Measurements from ENCODE around the gene NPIPB13. TPM values are rescaled to one million over a fixed set of nuclear protein-coding genes. Genes with fewer than 3 reads are reported as not detected.
"Not testable (repeated sequence)": the region's sequence is repeated elsewhere in the genome, so short reads cannot be mapped to it uniquely, and the experiment has no call there.

Gene NPIPB13
- total RNA-seq, 1 experiment from 2014 or later, result 16.4 TPM

- H3K79me1 ChIP-seq (ENCODE audit: insufficient read depth, low read depth, low read length, poor library complexity, severe bottlenecking); DNase-seq; H2AK5ac ChIP-seq (ENCODE audit: insufficient read length, low read length); H3K27ac Mint-ChIP-seq; H4K8ac ChIP-seq (replicated peaks; ENCODE audit: insufficient read length, low read depth, low read length); H3K4me2 ChIP-seq (ENCODE audit: insufficient read depth, insufficient read length, low read length); H3K27ac ChIP-seq (ENCODE audit: insufficient read length, low read depth, low read length); H3K4me1 ChIP-seq (ENCODE audit: insufficient read depth, low read length); H3K18ac ChIP-seq (ENCODE audit: insufficient read length, low read depth, low read length); H4K91ac ChIP-seq (ENCODE audit: insufficient read length, low read depth, low read length); H4K20me1 ChIP-seq (ENCODE audit: control insufficient read depth, insufficient read depth, insufficient read length); H4K5ac ChIP-seq (ENCODE audit: insufficient read length, low read depth, low read length); H2BK15ac ChIP-seq (ENCODE audit: low read depth, low read length); H3K56ac ChIP-seq (ENCODE audit: insufficient read length, low read depth, low read length); H3K27me3 Mint-ChIP-seq (ENCODE audit: low read depth); H2BK20ac ChIP-seq (ENCODE audit: low read depth, low read length, poor library complexity, severe bottlenecking); H2AFZ ChIP-seq (ENCODE audit: low read length); H3K27me3 ChIP-seq (ENCODE audit: insufficient read depth, low read length); H3K9me3 ChIP-seq (ENCODE audit: control insufficient read depth, low read depth, low read length); H2BK120ac ChIP-seq (ENCODE audit: low read depth, low read length, poor library complexity, severe bottlenecking); H2BK12ac ChIP-seq (ENCODE audit: insufficient read length, low read depth, low read length); H3K23me2 ChIP-seq (ENCODE audit: insufficient read length, low read depth, low read length, poor library complexity, severe bottlenecking); H3K9me3 Mint-ChIP-seq; H3T11ph ChIP-seq (ENCODE audit: low read length); H3K79me2 ChIP-seq (ENCODE audit: insufficient read depth, low read length); H3K4ac ChIP-seq (ENCODE audit: low read depth, low read length); H2BK5ac ChIP-seq (ENCODE audit: insufficient read length, low read length); H3K4me1 Mint-ChIP-seq; H3K36me3 Mint-ChIP-seq (ENCODE audit: insufficient read depth in 1 of 3, low read depth in 3 of 3); H3K4me3 Mint-ChIP-seq; H3K14ac ChIP-seq (ENCODE audit: insufficient read depth, low read length); H3K9ac ChIP-seq (ENCODE audit: extremely low read depth, insufficient read length, low read length); H3K23ac ChIP-seq (ENCODE audit: insufficient read length, low read depth, low read length): not testable (repeated sequence)
- WGBS (ENCODE audit: extremely low coverage, insufficient read length, low lambda C conversion rate), result no CpG with 5 or more reads among the region's 3 CpGs
Observed at GRCh38 chr16:30199049-30199448, 49.2 kb downstream of the NPIPB13 start, which contains the start of gene SULT1A3. TSS of gene SULT1A3 (plus strand) at chr16:30199255. CDS start at chr16:30200729, 1,474 bp downstream.

Other genes starting within 250 kb of the NPIPB13 start
- gene DOC2A, start 237.5 kb downstream of the NPIPB13 start, total RNA-seq (2021), result 10.2 and 12.2 TPM in 2 replicates
- not detected in 2 replicates for gene C16orf92, start 225.3 kb downstream of the NPIPB13 start, total RNA-seq (2021)
- 20.9 and 22.3 TPM in 2 replicates for gene TLCD3B, start 217.2 kb downstream of the NPIPB13 start, total RNA-seq (2021)
- gene ALDOA, start 182.7 kb downstream of the NPIPB13 start, total RNA-seq (2021), result 1,356 and 1,375 TPM in 2 replicates
- 162 and 163 TPM in 2 replicates for gene PPP4C, start 172.5 kb downstream of the NPIPB13 start, total RNA-seq (2021)
- gene TBX6, start 156.6 kb downstream of the NPIPB13 start, total RNA-seq (2021), result 1.6 and 1.9 TPM in 2 replicates
- gene YPEL3, start 152.3 kb downstream of the NPIPB13 start, total RNA-seq (2021), result 26.3 and 27.5 TPM in 2 replicates
- 3.8 and 4.0 TPM in 2 replicates for gene GDPD3, start 134.9 kb downstream of the NPIPB13 start, total RNA-seq (2021)
- gene MAPK3, start 125.3 kb downstream of the NPIPB13 start, total RNA-seq (2021), result 52.3 and 53.5 TPM in 2 replicates
- gene CORO1A, start 64.9 kb downstream of the NPIPB13 start, total RNA-seq (2021), result 3.4 and 4.8 TPM in 2 replicates
- 202 and 218 TPM in 2 replicates for gene BOLA2B, start 54.8 kb downstream of the NPIPB13 start, total RNA-seq (2021)
- 30.3 TPM in 2 replicates for gene SLX1A, start 54.6 kb downstream of the NPIPB13 start, total RNA-seq (2021)
- 21.5 and 21.8 TPM in 2 replicates for gene SULT1A3, start 49.2 kb downstream of the NPIPB13 start, total RNA-seq (2021)
- 90.1 and 90.2 TPM in 2 replicates for gene CD2BP2, start 106.8 kb upstream of the NPIPB13 start, total RNA-seq (2021)
- 25.6 and 25.8 TPM in 2 replicates for gene TBC1D10B, start 122.0 kb upstream of the NPIPB13 start, total RNA-seq (2021)
- gene MYL11, start 126.3 kb upstream of the NPIPB13 start, total RNA-seq (2021), result 0.70 and 1.4 TPM in 2 replicates
- 1.4 and 2.5 TPM in 2 replicates for gene SEPTIN1, start 134.1 kb upstream of the NPIPB13 start, total RNA-seq (2021)
- gene ZNF48, start 146.9 kb upstream of the NPIPB13 start, total RNA-seq (2021), result 57.3 and 61.2 TPM in 2 replicates
- 9.7 and 10.5 TPM in 2 replicates for gene ZNF771, start 159.1 kb upstream of the NPIPB13 start, total RNA-seq (2021)
- 78.1 and 78.3 TPM in 2 replicates for gene DCTPP1, start 181.6 kb upstream of the NPIPB13 start, total RNA-seq (2021)
- 52.6 and 54.1 TPM in 2 replicates for gene SEPHS2, start 197.4 kb upstream of the NPIPB13 start, total RNA-seq (2021)
- not detected in 2 replicates for gene ITGAL, start 224.3 kb upstream of the NPIPB13 start, total RNA-seq (2021)